Measurements from ENCODE around the gene EMILIN2. TPM values are rescaled to one million over a fixed set of nuclear protein-coding genes. Genes with fewer than 3 reads are reported as not detected.

Gene EMILIN2
- total RNA-seq, 1 donor from 2014 or later: 26.8 TPM

- Histone ChIP-seq H3K4me3 (no peak overlapping the region), H3K9me3 (no peaks in the 10 kb centered on the region), H3K27me3 (no peaks in the 10 kb centered on the region), H3K36me3 (no peaks in the 10 kb centered on the region), H3K27ac (no peak overlapping the region), H3K4me1 (no peaks in the 10 kb centered on the region)
- TF ChIP-seq CTCF (IDR thresholded peaks at IDR 0.05) (no peak), POLR2A (IDR thresholded peaks at IDR 0.05) (no peak), POLR2AphosphoS5 (IDR thresholded peaks at IDR 0.05; ENCODE audit: insufficient read depth in 1 of 2, low read depth in 1 of 2) (no peak)
- no peak for DNase-seq (ENCODE audit: extremely low spot score in 2 of 2)
- intact Hi-C loops (cut with DNase I): no loop called here
These were observed 45.0 kb downstream of the EMILIN2 start for GRCh38 chr18:2891526-2892431.

DNA sequence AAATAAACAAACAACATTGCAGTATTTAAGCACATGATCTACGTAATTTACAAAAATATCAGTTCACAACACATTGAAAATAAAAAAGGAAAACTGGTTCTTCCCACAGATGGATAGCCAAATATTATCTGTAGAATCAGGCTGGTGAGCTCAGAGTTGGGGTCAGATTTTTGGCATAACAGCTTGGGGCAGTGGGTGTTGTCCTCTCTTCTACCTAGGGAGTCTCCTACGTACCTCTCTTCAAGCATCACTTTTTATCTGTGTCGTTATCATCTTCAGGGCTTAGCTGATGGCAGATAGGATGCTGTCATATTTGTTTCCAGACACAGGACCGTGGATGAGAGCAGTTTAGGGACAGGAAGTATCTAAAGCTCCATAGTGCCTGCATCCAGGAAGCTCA lies 46.2 kb downstream of the EMILIN2 start:
- TF ChIP-seq CTCF (IDR thresholded peaks at IDR 0.05): no peak
- TF ChIP-seq POLR2A (IDR thresholded peaks at IDR 0.05): no peak
- TF ChIP-seq POLR2AphosphoS5 (IDR thresholded peaks at IDR 0.05; ENCODE audit: insufficient read depth in 1 of 2, low read depth in 1 of 2): no peak
- no peak overlapping the region for H3K4me3 ChIP-seq
- intact Hi-C loops (cut with DNase I): no loop called here
- no peak overlapping the region for H3K27ac ChIP-seq
- no peak for DNase-seq (ENCODE audit: extremely low spot score in 2 of 2)
- no peaks in the 10 kb centered on the region for H3K27me3 ChIP-seq
- no peaks in the 10 kb centered on the region for H3K36me3 ChIP-seq
- H3K9me3 ChIP-seq: no peaks in the 10 kb centered on the region
- H3K4me1 ChIP-seq: peaks cover 5% of the 10 kb centered on the region

DNA sequence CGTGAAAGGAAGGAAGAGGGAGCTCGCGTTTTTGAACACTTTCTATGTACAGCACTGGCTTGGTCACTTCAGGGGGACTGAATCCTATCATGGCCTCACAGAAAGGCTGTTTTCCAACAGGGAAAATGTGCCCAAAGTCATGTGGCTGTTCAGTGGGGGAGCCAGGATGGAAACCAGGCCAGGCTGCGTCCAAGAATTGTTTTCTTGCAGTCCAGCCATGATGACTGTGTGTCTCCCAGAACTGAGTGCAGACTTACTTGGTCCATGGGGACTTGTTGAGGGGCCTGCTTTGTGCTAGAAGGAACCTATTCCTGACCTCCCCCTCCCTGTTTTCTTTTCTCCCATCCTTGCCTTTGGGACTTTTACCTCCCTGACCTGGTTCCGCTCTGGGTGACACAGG lies 46.9 kb downstream of the EMILIN2 start:
- intact Hi-C loops (cut with DNase I): no loop called here
- Histone ChIP-seq H3K27me3 (no peaks in the 10 kb centered on the region), H3K36me3 (no peaks in the 10 kb centered on the region), H3K4me1 (peaks cover 10% of the 10 kb centered on the region), H3K4me3 (no peak overlapping the region), H3K27ac (no peak overlapping the region), H3K9me3 (no peaks in the 10 kb centered on the region)
- DNase-seq (ENCODE audit: extremely low spot score in 2 of 2): no peak
- TF ChIP-seq POLR2AphosphoS5 (IDR thresholded peaks at IDR 0.05; ENCODE audit: insufficient read depth in 1 of 2, low read depth in 1 of 2) (no peak), POLR2A (IDR thresholded peaks at IDR 0.05) (no peak), CTCF (IDR thresholded peaks at IDR 0.05) (no peak)

GRCh38 chr18:2894131-2894840 lies 47.5 kb downstream of the EMILIN2 start:
- Histone ChIP-seq H3K27me3 (no peaks in the 10 kb centered on the region), H3K36me3 (no peaks in the 10 kb centered on the region), H3K27ac (no peak overlapping the region), H3K4me1 (peaks cover 10% of the 10 kb centered on the region), H3K9me3 (no peaks in the 10 kb centered on the region), H3K4me3 (no peak overlapping the region)
- no peak for TF ChIP-seq CTCF (IDR thresholded peaks at IDR 0.05)
- no peak for TF ChIP-seq POLR2AphosphoS5 (IDR thresholded peaks at IDR 0.05; ENCODE audit: insufficient read depth in 1 of 2, low read depth in 1 of 2)
- no peak for TF ChIP-seq POLR2A (IDR thresholded peaks at IDR 0.05)
- DNase-seq (ENCODE audit: extremely low spot score in 2 of 2): no peak
- intact Hi-C loops (cut with DNase I): no loop called here
